ENCODE data around the gene POU2F2.

DNA sequence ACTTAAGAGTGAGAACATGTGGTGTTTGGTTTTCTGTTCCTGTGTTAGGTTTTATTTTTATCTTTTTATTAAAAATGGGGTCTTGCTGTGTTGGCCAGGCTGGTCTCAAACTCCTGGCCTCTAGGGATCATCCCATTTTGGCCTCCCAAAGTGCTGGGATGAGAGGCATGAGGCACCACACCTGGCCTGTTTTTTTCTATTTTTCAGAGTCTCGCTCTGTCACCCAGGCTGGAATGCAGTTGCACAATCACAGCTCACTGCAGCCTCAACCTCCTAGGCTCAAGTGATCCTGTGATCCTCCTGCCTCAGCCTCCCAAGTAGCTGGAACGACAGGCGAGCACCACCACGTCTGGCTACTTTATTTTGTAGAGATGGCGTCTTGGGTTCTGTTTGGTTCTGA is 48.7 kb downstream of the POU2F2 start:
- no peak for TF ChIP-seq CTCF (conservative IDR thresholded peaks at IDR 0.05)
- TF ChIP-seq EZH2 (IDR thresholded peaks at IDR 0.05; ENCODE audit: low read depth), result no peak
